G401 (cell line): ENCODE measurements around the gene NUDT9. TPM values are rescaled to one million over a fixed set of nuclear protein-coding genes. Genes with fewer than 3 reads are reported as not detected.
"Not testable (repeated sequence)": the region's sequence is repeated elsewhere in the genome, so short reads cannot be mapped to it uniquely, and the experiment has no call there.

ENCODE experiments used
- DNase-seq: peaks from one replicate; pipeline ENCODE4 v3.0.0-alpha.2; 2015; ENCODE audit warnings: low spot score
- in situ Hi-C: cut with HindIII; loops from 2 replicates; pipeline ENCODE4 v1.10.0; 2016; ENCODE audit warnings: low sequenced_read_pairs, mixed read lengths
- total RNA-seq: library from RNA; depleted of rRNA; stranded (reverse); fragments of >200 nt; shearing (Covaris generic); gene quantifications from 2 replicates; pipeline ENCODE4 v1.2.3, GENCODE V29; 2014

The NUDT9 gene
- total RNA-seq, 1 experiment from 2014 or later, result 40.8 TPM

- in situ Hi-C loops, result no loop called here
- no peak for DNase-seq
Observed at GRCh38 chr4:87405211-87405820, 17.1 kb upstream of the NUDT9 start.

GRCh38 chr4:87406462-87406861, 15.9 kb upstream of the NUDT9 start:
- DNase-seq, result no peak
- in situ Hi-C loops, result no loop called here

GRCh38 chr4:87406902-87407301, 15.5 kb upstream of the NUDT9 start:
- DNase-seq, in situ Hi-C loops: not testable (repeated sequence)

GRCh38 chr4:87409420-87409939, 12.9 kb upstream of the NUDT9 start:
- DNase-seq, result no peak
- in situ Hi-C loops, result no loop called here

- in situ Hi-C loops, result no loop called here
- DNase-seq, result no peak
Observed at GRCh38 chr4:87410157-87410556, 12.2 kb upstream of the NUDT9 start.

GRCh38 chr4:87410679-87411078, 11.7 kb upstream of the NUDT9 start:
- DNase-seq, result no peak
- in situ Hi-C loops, result no loop called here

- no peak for DNase-seq
- in situ Hi-C loops, result no loop called here
Observed at GRCh38 chr4:87414816-87415215, 7.6 kb upstream of the NUDT9 start.

- in situ Hi-C loops, result no loop called here
- DNase-seq, result no peak
Observed at GRCh38 chr4:87416965-87417364, 5.4 kb upstream of the NUDT9 start.

GRCh38 chr4:87418410-87418809, 4.0 kb upstream of the NUDT9 start:
- DNase-seq, in situ Hi-C loops: not testable (repeated sequence)

- in situ Hi-C loops, result no loop called here
- DNase-seq, result no peak
Observed at GRCh38 chr4:87419578-87420249, 2.7 kb upstream of the NUDT9 start.

GRCh38 chr4:87420276-87420830, 2.0 kb upstream of the NUDT9 start:
- in situ Hi-C loops, result no loop called here

GRCh38 chr4:87423317-87424098, 1.1 kb downstream of the NUDT9 start:
- peak; percentile 44 for DNase-seq
- in situ Hi-C loops, result no loop called here

More at GRCh38 chr4:87420276-87420830, 2.0 kb upstream of the NUDT9 start:
- no peak for DNase-seq

GRCh38 chr4:87424099-87424543, 1.7 kb downstream of the NUDT9 start:
- in situ Hi-C loops, DNase-seq: not testable (repeated sequence)

- DNase-seq, result no peak
- in situ Hi-C loops, result no loop called here
Observed at GRCh38 chr4:87425711-87426110, 3.3 kb downstream of the NUDT9 start.

GRCh38 chr4:87426865-87427517, 4.6 kb downstream of the NUDT9 start:
- in situ Hi-C loops, result no loop called here
- DNase-seq, result no peak

GRCh38 chr4:87427518-87427868, 5.1 kb downstream of the NUDT9 start:
- no peak for DNase-seq
- in situ Hi-C loops, result no loop called here

GRCh38 chr4:87428979-87429378, 6.6 kb downstream of the NUDT9 start:
- in situ Hi-C loops, result no loop called here
- DNase-seq, result no peak

- in situ Hi-C loops, result no loop called here
- no peak for DNase-seq
Observed at GRCh38 chr4:87430038-87430437, 7.7 kb downstream of the NUDT9 start.

- in situ Hi-C loops, result no loop called here
- DNase-seq, result no peak
Observed at GRCh38 chr4:87433342-87433741, 11.0 kb downstream of the NUDT9 start.
